KOPT-K1 (cell line): ENCODE results near the gene TCP11L2.

Experiments
- H3K27ac ChIP-seq: fragments of 200-600 bp; sonication (generic); 2 replicates; pipeline ENCODE4 v1.5.1; 2016; ENCODE audit warnings: antibody characterized with exemption, mild to moderate bottlenecking, low read depth, low read length; ENCODE audit not compliant: poor library complexity, severe bottlenecking
- H3K36me3 ChIP-seq: fragments of 200-600 bp; sonication (generic); 2 replicates; pipeline ENCODE4 v1.5.1; 2017; ENCODE audit warnings: antibody characterized with exemption, mild to moderate bottlenecking, low read length, moderate library complexity; ENCODE audit not compliant: insufficient read depth
- H3K9me3 ChIP-seq: fragments of 200-600 bp; sonication (generic); 2 replicates; pipeline ENCODE4 v1.5.1; 2017; ENCODE audit warnings: antibody characterized with exemption, low read length, mild to moderate bottlenecking; ENCODE audit not compliant: insufficient read depth, poor library complexity, severe bottlenecking

The TCP11L2 gene

DNA sequence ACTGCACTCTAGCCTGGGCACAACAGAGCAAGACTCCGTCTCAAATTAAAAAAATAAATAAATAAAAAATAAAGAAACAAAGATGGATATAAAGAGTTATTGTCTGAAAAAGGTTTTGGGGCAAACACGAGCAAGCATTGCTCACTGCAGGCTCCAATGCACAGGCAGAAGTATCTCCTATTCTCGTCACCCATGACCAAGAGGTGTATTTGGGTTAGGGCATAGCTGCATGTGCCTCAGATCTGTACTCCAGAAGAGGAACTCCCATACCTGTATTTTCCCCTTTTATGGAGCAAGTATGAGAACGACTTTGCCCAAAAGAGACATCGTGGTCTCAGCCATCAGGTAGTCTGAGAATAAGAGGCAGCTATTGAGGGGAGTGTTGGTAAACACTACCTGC is 10.2 kb upstream of the TCP11L2 start:
- Histone ChIP-seq H3K36me3 (no peaks in the 10 kb centered on the region), H3K9me3 (no peaks in the 10 kb centered on the region), H3K27ac (no peak overlapping the region)

- Histone ChIP-seq H3K9me3 (no peaks in the 10 kb centered on the region), H3K36me3 (no peaks in the 10 kb centered on the region), H3K27ac (no peak overlapping the region)
These were observed 6.2 kb upstream of the TCP11L2 start for GRCh38 chr12:106296179-106296877.

GRCh38 chr12:106297075-106297474 is 5.5 kb upstream of the TCP11L2 start:
- Histone ChIP-seq H3K9me3 (no peaks in the 10 kb centered on the region), H3K27ac (no peak overlapping the region), H3K36me3 (no peaks in the 10 kb centered on the region)

DNA sequence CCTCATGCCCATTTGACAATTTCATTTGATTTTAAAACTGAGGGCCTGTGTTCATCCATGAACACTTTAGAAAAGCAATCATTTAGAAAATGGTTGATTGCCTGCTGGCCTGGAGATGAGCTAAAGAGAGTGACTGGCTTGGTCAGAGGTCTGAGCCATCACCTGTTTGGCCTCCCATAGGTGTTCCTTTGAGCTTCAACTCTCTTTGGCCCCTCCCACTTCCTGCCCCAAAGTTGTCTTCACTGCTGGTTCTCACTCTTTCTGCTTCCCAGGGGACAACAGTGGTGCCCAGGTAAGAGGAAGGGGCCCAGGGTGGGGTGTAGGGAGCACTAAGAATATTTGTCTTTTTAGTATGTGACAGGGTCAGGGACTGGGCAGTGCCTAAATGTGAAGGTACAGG is 4.9 kb upstream of the TCP11L2 start:
- Histone ChIP-seq H3K36me3 (no peaks in the 10 kb centered on the region), H3K27ac (no peak overlapping the region)

DNA sequence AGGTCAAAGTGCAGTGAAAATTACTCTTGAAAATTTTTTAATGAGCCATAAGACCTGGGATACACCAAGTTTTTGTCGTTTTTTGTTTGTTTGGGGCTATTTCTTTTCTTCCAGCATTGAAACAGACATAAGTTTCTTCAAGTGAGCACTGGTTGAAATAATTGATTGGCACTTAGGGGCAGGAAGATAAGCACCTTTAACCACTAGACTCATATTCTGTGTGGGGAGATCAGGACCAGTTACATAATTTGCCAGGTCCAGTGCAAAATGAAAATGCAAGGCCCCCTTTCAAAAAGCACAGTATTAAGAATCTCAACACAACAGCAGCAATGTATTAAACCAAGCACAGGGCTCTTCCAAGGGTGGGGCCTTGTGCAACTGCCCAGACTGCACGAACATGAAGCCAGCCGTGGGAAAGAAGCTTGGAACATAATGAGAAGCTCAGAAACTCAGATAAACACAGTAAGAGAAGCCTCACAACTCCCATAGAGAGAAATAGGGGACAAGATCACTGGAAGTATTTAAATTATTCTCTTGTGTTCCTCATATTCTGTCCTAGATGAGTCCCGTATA is 3.2 kb upstream of the TCP11L2 start:
- Histone ChIP-seq H3K36me3 (no peaks in the 10 kb centered on the region), H3K27ac (no peak overlapping the region), H3K9me3 (no peaks in the 10 kb centered on the region)

More for the DNA sequence above, 4.9 kb upstream of the TCP11L2 start:
- H3K9me3 ChIP-seq = no peaks in the 10 kb centered on the region

DNA sequence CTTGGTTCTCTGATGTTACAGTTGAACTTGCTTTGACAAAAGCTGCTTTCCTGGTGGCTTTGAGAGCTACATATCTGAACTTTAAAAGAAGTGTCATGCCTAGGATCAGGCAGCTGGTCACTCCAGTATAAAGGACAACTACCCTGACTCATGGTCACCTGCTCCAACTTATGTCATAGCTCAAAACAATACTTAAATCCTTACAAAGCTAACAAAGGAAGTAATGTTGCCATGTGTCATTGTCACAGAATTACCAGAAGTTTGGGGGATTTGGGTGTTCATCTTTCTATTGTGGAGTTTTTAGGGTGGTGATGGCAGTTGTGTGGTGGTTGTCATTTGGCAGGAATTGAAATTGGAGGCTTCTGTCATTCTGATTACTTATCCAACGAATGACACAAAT is 1.8 kb upstream of the TCP11L2 start:
- H3K36me3 ChIP-seq = no peaks in the 10 kb centered on the region
- no peak overlapping the region for H3K27ac ChIP-seq
- no peaks in the 10 kb centered on the region for H3K9me3 ChIP-seq

GRCh38 chr12:106301241-106301610 is 1.3 kb upstream of the TCP11L2 start:
- H3K9me3 ChIP-seq = no peaks in the 10 kb centered on the region
- no peak overlapping the region for H3K27ac ChIP-seq
- H3K36me3 ChIP-seq = no peaks in the 10 kb centered on the region

GRCh38 chr12:106301611-106302321 is 767 bp upstream of the TCP11L2 start:
- Histone ChIP-seq H3K27ac (no peak overlapping the region), H3K36me3 (no peaks in the 10 kb centered on the region), H3K9me3 (no peaks in the 10 kb centered on the region)

DNA sequence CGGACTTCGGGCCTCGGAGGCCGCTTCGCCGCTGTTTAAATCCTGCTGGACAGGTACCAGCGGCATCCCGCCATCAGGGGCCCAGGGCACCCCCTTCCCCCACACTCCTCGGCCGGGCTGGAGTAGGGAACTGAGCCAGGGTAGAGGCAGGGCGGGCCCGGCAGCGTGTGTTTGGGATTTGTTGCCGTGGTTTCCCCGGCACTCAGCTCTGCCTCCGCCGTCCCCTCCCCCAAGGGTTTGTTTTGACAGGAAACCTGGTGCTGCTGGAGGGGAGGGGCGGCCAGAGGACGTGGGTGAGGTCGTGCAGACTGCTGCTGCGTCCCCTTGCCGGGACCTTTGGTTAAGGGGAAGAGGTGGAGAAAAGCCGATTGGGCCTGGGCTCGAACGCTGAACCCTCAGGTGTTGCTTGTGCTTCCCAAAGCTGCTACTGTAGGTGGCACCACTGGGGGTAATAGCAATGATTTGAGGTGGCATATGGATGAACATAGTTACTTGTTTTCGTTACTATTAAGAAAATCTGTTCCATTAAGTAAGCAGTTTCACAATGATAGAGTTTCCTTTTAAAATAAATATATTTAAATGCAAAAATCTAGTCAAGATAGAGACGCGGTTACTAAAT is 778 bp downstream of the TCP11L2 start:
- Histone ChIP-seq H3K9me3 (no peaks in the 10 kb centered on the region), H3K36me3 (no peaks in the 10 kb centered on the region), H3K27ac (peak overlapping the region; percentile 82)

GRCh38 chr12:106304001-106304421 is 1.5 kb downstream of the TCP11L2 start:
- no peak overlapping the region for H3K27ac ChIP-seq
- no peaks in the 10 kb centered on the region for H3K9me3 ChIP-seq
- H3K36me3 ChIP-seq = no peaks in the 10 kb centered on the region

DNA sequence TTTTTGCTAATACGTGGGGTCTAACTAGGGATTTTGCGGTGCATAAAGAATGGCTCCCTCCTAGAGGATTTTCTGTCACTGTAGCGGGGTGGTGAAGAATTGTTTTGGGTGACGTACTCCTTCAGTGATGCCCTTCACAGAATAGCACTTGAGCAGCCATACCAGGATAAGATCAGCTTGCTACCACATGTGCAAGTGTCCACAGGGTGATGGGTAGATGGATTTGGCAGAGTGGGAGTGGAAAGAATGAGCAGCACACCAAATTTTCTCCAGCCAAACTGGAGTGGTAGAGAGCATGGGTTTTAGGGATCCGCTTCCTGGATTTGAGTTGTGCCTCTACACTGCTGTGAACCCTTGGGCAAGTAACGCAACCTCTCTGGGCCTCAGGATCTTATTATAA is 2.3 kb downstream of the TCP11L2 start:
- Histone ChIP-seq H3K9me3 (no peaks in the 10 kb centered on the region), H3K27ac (no peak overlapping the region), H3K36me3 (no peaks in the 10 kb centered on the region)

GRCh38 chr12:106305376-106305775 is 2.8 kb downstream of the TCP11L2 start:
- Histone ChIP-seq H3K27ac (no peak overlapping the region), H3K9me3 (no peaks in the 10 kb centered on the region), H3K36me3 (no peaks in the 10 kb centered on the region)

GRCh38 chr12:106307181-106307580 is 4.6 kb downstream of the TCP11L2 start:
- Histone ChIP-seq H3K9me3 (no peaks in the 10 kb centered on the region), H3K27ac (no peak overlapping the region)

GRCh38 chr12:106308121-106308520 is 5.6 kb downstream of the TCP11L2 start:
- Histone ChIP-seq H3K36me3 (no peaks in the 10 kb centered on the region), H3K9me3 (no peaks in the 10 kb centered on the region), H3K27ac (no peak overlapping the region)

More at GRCh38 chr12:106307181-106307580, 4.6 kb downstream of the TCP11L2 start:
- no peaks in the 10 kb centered on the region for H3K36me3 ChIP-seq

DNA sequence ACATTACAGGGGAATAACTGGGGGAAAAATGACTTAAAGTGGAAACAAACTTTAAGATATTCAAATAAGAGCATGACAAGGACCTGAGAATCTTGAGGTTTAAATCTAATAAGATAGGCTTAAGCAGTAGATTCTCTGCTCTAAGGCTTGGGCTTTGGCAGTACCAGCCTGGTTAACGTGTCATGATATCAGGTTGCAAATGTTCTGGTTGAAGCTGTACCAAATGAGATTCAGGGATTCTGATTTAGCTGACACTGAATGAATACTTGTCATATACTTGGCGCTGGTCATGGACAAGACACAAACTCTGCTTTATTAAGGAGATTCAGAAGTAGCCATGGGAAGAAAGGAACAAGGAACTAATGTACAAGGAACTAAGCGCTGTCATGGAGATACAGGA is 6.1 kb downstream of the TCP11L2 start:
- no peak overlapping the region for H3K27ac ChIP-seq
- H3K9me3 ChIP-seq = no peaks in the 10 kb centered on the region
- no peaks in the 10 kb centered on the region for H3K36me3 ChIP-seq
